ENCODE measurements around the gene HMOX2. TPM values are rescaled to one million over a fixed set of nuclear protein-coding genes. Genes with fewer than 3 reads are reported as not detected.

The HMOX2 gene
- polyA plus RNA-seq, 2 donors: 77.1 to 85.9 TPM

Other genes starting within 250 kb of the HMOX2 start
- under 1 TPM; 0.16 to 0.22 TPM for gene SRL, start 234.3 kb upstream of the HMOX2 start, polyA plus RNA-seq
- 1 to 10 TPM; 6.2 to 7.8 TPM for gene TFAP4, start 203.4 kb upstream of the HMOX2 start, polyA plus RNA-seq
- gene GLIS2, start 160.3 kb upstream of the HMOX2 start, polyA plus RNA-seq: 1 to 10 TPM; 1.2 to 1.6 TPM
- 10 to 100 TPM; 48.2 to 86.1 TPM for gene PAM16, start 125.1 kb upstream of the HMOX2 start, polyA plus RNA-seq
- gene VASN, start 104.5 kb upstream of the HMOX2 start, polyA plus RNA-seq: 10 to 100 TPM; 25.5 to 32.7 TPM
- gene CORO7, start 59.8 kb upstream of the HMOX2 start, polyA plus RNA-seq: 10 to 100 TPM; 11.6 to 12.8 TPM
- 10 to 100 TPM; 20.5 to 27.8 TPM for gene DNAJA3, start 50.5 kb upstream of the HMOX2 start, polyA plus RNA-seq
- gene NMRAL1, start 1.8 kb upstream of the HMOX2 start, polyA plus RNA-seq: 10 to 100 TPM; 39.8 to 40.7 TPM
- 10 to 100 TPM; 12.0 to 12.1 TPM for gene CDIP1, start 62.4 kb downstream of the HMOX2 start, polyA plus RNA-seq
- under 1 TPM; 0.04 to 0.08 TPM for gene C16orf96, start 79.9 kb downstream of the HMOX2 start, polyA plus RNA-seq
- gene UBALD1, start 138.5 kb downstream of the HMOX2 start, polyA plus RNA-seq: 10 to 100 TPM; 18.6 to 34.7 TPM
- gene MGRN1, start 148.4 kb downstream of the HMOX2 start, polyA plus RNA-seq: 10 to 100 TPM; 10.9 to 15.1 TPM
- gene NUDT16L1, start 217.2 kb downstream of the HMOX2 start, polyA plus RNA-seq: 10 to 100 TPM; 18.5 to 29.3 TPM

Measured in esophagus (tissue), 2 donors.